Hepatocyte (in vitro differentiated cells): ENCODE data around the gene GUCY1A1.

Source experiments
- EZH2 ChIP-seq: fragments of 200-600 bp; sonication (generic); IDR thresholded peaks from 2 replicates; pipeline ENCODE4 v1.6.1; 2016; ENCODE audit warnings: antibody characterized with exemption, mild to moderate bottlenecking, borderline replicate concordance
- EZH2phosphoT487 ChIP-seq: fragments of 200-600 bp; sonication (generic); IDR thresholded peaks from one replicate; pipeline ENCODE4 v1.6.1; 2018; ENCODE audit warnings: antibody characterized with exemption, mild to moderate bottlenecking, low read depth, moderate library complexity; ENCODE audit not compliant: unreplicated experiment, severe bottlenecking
- TF ChIP-seq, protein P1 (sequence below): fragments of 200-600 bp; sonication (generic); IDR thresholded peaks from 2 replicates; pipeline ENCODE4 v1.5.1; 2016; ENCODE audit warnings: antibody characterized with exemption, mild to moderate bottlenecking; ENCODE audit not compliant: poor library complexity

DNA sequence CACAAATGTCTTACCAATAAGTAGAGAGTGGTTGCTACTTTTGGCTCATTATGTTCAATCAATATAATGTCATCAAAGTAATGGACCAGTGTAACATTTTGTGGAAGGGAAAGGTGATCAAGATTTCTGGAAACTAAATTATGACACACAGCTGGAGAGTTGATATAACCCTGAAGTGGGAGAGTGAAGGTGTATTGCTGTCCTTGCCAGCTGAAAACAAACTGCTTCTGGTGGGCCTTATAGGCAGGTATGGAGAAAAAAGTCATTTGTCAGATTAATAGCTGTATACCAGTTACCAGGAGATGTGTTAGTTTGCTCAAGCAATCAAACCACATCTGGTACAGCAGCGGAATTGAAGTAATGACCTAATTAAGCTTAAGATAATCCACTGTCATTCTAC, 74.9 kb downstream of the GUCY1A1 start:
- TF ChIP-seq, protein P1, sequence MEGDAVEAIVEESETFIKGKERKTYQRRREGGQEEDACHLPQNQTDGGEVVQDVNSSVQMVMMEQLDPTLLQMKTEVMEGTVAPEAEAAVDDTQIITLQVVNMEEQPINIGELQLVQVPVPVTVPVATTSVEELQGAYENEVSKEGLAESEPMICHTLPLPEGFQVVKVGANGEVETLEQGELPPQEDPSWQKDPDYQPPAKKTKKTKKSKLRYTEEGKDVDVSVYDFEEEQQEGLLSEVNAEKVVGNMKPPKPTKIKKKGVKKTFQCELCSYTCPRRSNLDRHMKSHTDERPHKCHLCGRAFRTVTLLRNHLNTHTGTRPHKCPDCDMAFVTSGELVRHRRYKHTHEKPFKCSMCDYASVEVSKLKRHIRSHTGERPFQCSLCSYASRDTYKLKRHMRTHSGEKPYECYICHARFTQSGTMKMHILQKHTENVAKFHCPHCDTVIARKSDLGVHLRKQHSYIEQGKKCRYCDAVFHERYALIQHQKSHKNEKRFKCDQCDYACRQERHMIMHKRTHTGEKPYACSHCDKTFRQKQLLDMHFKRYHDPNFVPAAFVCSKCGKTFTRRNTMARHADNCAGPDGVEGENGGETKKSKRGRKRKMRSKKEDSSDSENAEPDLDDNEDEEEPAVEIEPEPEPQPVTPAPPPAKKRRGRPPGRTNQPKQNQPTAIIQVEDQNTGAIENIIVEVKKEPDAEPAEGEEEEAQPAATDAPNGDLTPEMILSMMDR: no peak
- TF ChIP-seq EZH2: no peak
- TF ChIP-seq EZH2phosphoT487: no peak
